Activated CD4-positive, alpha-beta T cell treated with anti-CD3 and anti-CD28 coated beads, Interleukin-2, amount 50 U/mL, for 48 hours (primary cell): Measurements from ENCODE around the gene SNAPC1.
"Not testable (repeated sequence)": the region's sequence is repeated elsewhere in the genome, so short reads cannot be mapped to it uniquely, and the experiment has no call there.

Experiments
- DNase-seq, 2 experiments: peaks; one replicate each; pipeline ENCODE4 v3.0.0-alpha.2; 2020

SNAPC1 gene

GRCh38 chr14:61750708-61751474, 11.3 kb upstream of the SNAPC1 start:
- peak; percentile 86 to 90 for DNase-seq

DNA sequence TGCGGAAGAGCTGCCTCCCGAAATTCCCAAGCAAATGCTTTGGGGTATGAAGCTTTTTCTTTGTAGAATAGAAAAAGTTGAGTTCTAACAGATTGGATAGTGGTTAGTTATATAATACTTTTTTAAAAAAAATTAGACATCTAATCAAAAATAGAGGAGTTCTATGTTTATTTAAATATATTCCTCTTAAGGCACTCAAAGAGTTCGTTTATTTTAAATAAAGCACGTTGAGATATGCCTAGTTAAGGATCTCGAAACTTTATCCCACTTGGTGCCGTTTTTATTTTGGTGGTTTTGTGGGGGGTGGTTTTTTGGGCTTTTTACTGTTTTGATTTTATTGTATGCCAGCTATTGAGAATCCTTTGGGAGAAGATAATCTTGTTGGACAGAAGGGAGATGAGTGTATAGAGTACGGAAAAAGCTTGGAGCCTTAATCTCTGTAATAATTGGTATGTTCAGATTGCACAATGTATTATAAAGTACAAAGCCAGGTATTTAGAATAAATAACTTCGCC, 10.7 kb upstream of the SNAPC1 start:
- DNase-seq, result no peak

DNA sequence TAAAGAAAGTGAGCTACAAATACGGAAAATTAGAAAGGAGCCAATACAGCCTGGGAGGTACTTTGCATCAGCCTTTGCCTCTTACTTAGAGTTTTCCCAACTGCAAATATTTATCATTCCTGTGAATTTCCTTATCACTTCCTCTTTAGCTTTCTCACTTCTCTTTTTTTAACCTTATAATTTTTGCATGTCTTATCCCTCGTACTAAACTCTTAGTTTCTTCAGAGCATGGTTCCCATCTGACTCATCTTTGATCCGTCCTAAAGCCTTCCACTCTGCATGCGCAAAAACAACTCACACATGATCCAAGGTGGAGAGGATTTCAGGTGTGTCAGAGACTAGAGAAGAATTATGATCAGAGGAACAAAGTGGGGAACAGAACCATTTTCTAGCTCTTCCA, 9.6 kb upstream of the SNAPC1 start:
- DNase-seq, result no peak

GRCh38 chr14:61753631-61754030, 8.6 kb upstream of the SNAPC1 start:
- no peak for DNase-seq

- no peak for DNase-seq
These were observed 7.4 kb upstream of the SNAPC1 start for GRCh38 chr14:61754627-61755381.

DNA sequence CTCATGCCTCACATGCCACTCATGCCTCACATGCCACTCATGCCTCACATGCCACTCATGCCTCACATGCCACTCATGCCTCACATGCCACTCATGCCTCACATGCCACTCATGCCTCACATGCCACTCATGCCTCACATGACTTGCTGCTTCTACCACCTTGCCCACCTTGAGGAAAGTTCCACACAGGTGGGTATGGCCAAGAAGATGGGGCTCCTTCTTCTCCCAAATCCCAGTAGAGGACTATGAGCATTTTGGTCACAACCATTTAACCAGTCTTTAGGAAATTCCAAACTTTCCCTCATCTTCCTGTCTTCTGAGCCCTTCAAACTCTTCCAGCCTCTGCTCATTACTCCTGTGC, 6.9 kb upstream of the SNAPC1 start:
- not testable (repeated sequence) for DNase-seq

- no peak for DNase-seq
These were observed 6.1 kb upstream of the SNAPC1 start for GRCh38 chr14:61756135-61756534.

DNA sequence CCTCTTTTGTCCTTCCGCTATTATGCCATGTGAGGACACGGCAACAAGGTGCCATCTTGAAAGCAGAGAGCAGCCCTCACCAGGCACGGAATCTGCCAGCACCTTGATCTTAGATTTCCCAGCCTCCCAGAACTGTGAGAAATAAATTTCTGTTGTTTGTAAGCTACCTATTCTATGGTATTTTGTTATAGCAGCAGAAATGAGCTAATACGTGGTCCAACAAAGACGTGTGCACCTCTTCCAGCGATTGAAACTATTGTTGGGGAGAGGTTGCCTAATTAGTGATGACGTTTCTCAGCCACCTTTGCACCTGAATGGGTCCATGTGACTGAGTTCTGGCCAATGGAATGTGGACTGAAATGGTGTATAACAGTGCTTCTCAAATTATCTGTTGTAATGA, 2.3 kb upstream of the SNAPC1 start:
- DNase-seq, result no peak

DNA sequence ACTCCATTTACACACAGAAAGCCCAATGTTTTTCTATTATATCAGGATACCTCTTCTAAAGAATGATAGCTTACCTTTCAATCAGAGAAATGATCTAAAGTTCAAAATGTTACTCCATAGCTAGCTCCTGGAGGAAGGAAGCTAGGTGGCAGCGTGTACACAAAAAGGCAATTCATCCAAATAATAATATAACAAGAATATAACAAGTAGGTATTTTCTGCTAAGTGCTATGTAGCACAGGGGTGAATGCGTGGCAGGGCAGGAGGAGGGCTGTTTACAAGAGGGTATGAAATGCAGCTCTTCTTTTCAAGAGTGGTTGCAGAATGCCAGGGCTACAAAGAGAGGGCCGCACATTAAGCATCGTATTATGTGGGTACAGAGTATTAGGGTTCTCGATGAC, 663 bp upstream of the SNAPC1 start:
- no peak for DNase-seq

DNA sequence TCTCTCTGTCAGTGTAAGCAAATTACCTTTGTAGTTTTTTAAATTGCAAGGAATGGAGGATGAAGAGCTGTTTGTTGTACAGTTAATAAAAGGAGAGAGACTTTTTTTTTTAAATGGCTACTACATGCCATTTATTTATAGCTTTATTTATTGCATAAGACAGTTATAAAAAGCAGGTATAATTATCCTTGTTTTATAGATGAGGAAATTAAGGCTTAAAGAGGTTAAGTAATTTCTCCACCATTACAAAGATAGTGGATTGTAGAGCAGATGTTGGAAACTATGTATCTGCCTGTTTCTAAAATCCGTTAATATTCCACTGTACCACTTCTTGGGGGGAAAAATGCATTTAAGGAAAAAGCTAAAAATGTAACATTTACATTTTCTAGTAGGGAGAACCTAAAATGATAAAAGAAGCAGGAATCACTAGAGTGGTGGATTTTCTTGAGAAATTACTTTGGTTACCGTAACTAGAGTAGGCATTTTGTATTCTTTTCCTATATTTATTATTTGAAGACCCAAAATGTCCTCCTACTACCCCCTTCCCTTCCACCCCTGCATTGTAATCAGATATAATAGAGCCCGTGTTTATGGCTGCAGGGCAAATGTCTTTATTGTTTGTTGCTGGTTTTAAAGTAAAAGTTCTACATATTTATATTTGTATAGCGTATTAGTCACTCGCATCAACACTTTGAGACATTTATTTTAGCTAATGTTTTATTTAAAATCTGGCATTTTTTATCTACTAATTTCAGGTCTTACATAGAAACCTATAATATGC, 2.3 kb downstream of the SNAPC1 start:
- no peak for DNase-seq

- DNase-seq, result no peak
These were observed 3.2 kb downstream of the SNAPC1 start for GRCh38 chr14:61765225-61765943.

DNA sequence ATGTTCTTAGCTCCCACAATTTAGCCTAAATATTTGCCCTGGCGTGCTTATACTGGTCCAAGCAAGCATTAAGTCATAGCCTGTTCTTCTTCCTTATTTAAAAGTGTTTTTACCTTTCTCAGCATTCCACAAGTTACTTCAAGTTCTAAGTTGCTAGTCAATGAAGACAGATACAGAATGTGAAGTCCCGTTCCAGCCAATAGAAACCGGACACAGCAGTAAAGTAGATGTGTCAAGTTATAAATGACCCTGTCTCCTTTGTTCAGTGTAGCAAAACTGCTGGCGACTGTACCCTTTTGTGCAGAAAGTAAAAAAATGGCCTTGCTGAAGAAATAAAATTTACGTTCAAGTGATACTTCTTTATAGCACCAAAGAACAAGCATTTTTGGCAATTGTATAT, 3.9 kb downstream of the SNAPC1 start:
- no peak for DNase-seq

DNA sequence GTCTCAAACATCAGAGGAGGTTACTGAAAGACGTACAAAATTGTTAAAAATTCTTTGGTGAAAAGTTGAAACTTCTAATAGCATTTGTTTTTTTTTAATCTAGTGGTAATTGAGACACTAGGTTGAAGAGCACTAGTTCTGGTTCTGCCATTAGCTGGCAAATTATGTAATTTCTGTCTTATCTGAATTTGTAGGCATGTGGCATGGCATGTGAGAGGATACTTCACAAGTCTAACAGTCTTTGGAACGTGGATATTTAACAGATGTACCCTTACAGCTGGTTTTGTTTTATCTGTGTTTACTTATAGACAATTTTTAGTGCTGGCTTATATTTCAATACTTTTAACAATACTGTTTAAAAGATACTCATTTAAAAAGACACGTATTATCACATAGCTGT, 6.0 kb downstream of the SNAPC1 start:
- no peak for DNase-seq

- no peak for DNase-seq
These were observed 7.7 kb downstream of the SNAPC1 start for GRCh38 chr14:61769893-61770292.

DNA sequence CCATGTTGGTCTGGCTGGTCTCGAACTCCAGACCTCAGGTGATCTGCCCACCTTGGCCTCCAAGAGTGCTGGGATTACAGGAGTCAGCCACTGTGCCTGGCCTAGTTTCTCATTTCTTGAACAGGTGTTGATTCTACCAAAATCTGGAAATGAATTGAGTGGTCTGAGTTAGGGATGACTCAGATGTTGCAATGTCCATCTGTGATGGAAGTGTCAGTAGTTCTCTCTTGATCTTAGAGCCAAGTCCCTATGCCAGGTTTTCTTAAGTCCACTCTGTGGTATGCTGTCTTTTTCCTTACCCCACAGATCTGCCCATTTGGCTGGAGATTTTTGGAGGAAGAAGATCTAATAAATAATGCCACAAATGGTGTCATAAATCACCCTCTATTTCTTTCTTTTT, 12.6 kb downstream of the SNAPC1 start:
- DNase-seq, result no peak

DNA sequence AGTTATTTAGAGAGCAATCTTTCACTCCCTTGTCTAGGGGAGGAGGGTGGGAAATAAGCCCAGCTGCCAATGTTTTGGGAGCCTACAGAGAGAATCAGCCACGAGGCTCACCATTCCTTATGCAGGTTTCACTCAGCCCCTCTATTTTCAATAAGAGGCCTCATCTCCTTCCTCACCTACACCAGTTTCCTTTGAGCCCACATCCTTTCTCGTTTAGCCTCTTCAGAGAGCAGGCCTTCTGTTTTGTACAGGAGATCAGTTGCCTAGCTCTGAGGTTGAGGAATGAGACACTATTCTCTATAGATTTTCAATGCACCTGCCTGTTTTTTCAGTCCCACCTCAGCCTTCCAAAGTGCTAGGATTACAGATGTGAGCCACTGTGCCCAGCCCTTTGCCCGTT, 17.9 kb downstream of the SNAPC1 start:
- DNase-seq, result no peak

- no peak for DNase-seq
These were observed 35.1 kb downstream of the SNAPC1 start for GRCh38 chr14:61797309-61797708.

- DNase-seq, result no peak
These were observed 39.9 kb downstream of the SNAPC1 start for GRCh38 chr14:61802010-61802568.

DNA sequence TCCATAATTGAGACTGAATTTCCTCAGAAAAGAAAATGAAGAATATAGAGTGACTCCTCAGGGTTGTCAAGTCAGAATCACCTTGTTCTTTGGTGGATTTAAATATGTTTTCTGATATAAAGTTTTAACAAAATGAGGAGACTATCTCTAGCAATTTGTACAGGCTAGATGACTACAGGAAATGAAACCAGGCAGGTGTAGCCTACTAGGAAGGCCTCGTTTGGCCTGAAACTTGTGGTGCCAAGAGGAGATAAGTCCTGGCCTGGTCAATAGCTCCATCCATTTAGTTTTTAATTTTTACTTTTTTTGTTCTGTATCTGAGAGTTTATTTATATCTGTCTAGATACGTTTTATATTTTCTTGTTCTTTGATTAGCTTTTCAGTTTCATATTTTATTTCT, 41.5 kb downstream of the SNAPC1 start:
- DNase-seq, result no peak

- no peak for DNase-seq
These were observed 43.2 kb downstream of the SNAPC1 start for GRCh38 chr14:61805451-61805850.

GRCh38 chr14:61811882-61812346, 49.7 kb downstream of the SNAPC1 start:
- no peak for DNase-seq

GRCh38 chr14:61812347-61813095, 50.3 kb downstream of the SNAPC1 start, which contains the start of gene SYT16:
Gene SYT16, plus strand, starts transcription at chr14:61812703.
- DNase-seq, result peak; percentile 10 to 20
